NCI-H446 (cell line): ENCODE measurements around the gene NPHS1.

Source experiments
- DNase-seq, 2 experiments: peaks; one replicate each; lab custom pipeline; 2025; lab: John Stamatoyannopoulos, UW

The NPHS1 gene

DNA sequence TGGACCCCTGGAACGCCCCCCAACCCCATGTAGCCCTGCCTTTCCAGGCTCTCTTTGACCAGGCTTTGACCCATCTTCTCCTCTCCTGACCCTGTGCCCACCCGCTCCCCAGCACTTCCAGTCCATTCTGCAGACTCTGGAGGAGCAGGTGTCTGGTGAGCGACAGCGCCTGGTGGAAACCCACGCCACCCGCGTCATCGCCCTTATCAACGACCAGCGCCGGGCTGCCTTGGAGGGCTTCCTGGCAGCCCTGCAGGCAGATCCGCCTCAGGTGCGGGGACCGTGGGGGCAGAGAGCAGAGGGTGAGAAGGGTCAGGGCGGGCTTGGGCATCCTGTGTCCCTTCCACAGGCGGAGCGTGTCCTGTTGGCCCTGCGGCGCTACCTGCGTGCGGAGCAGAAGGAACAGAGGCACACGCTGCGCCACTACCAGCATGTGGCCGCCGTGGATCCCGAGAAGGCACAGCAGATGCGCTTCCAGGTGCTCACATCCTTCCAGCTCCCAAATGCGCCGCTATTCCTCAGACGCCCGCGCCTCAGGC lies 22.2 kb upstream of the NPHS1 start:
- DNase-seq, result no peak

DNA sequence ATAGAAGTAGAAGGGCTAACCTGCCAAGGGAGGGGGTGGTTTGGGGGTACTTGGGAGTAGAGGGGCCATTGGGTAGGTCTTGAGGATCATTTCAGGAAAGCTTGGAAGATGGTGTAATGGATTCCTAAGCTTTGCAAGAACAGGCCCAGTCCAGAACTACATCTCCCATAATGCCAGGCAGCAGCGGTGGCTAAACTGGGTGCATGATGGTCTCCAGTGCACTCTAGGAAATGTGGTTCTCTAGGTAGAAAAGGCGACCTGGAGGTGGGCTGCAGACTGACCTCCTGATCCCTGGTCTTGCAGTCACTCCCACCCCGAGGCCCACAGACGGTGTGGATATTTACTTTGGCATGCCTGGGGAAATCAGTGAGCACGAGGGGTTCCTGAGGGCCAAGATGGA lies 19.9 kb upstream of the NPHS1 start:
- DNase-seq, result no peak

DNA sequence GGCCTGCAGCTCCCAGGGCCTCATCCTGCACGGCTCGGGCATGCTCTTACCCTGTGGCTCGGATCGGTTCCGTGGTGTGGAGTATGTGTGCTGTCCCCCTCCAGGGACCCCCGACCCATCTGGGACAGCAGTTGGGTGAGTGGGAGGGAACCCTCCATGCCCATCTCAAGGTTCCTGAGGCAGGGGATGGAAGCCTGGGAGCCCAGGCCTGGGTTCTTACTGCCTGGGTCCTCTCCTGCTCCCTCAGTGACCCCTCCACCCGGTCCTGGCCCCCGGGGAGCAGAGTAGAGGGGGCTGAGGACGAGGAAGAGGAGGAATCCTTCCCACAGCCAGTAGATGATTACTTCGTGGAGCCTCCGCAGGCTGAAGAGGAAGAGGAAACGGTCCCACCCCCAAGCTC lies 19.3 kb upstream of the NPHS1 start:
- DNase-seq, result no peak

DNA sequence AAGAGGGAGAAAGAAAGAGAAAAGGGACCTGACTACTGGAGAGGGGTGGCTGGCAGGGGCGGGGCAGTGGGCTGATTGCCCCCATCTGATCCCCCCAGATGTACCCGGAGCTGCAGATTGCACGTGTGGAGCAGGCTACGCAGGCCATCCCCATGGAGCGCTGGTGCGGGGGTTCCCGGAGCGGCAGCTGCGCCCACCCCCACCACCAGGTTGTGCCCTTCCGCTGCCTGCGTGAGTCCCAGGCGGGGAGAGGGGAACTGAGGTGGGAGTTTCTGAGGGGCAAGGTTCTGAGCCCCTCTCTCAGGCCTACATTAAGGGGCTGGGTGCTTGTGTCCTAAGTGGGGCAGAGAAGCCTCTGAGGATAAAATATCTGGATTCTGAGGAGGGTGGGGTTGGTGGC lies 18.5 kb upstream of the NPHS1 start:
- no peak for DNase-seq

DNA sequence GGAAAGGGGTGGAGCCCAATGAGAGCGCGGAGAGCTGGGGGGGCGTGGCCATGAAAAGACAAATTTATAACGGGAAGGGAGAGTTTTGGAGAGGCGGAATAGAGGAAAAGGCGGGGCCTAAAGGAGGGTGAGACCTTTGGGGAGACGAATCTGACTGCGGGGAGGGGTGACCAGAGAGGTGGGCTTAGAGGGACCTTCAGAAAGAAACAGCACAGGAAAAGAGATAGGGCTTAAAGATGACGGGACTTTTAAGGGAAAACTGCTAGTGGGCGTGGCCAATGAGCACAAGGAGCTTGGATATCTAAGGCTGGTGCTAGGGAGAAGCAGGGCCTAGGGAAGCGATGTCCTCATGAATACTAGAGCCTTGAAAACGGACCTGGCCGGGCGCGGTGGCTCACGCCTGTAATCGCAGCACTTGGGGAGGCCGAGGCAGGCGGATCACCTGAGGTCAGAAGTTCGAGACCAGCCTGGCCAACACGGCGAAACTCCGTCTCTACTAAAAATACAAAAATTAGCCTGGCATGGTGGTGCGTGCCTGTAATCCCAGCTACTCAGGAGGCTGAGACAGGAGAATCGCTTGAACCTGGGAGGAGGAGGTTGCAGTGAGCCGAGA lies 17.9 kb upstream of the NPHS1 start:
- peak in 1 of 2 experiments; percentile 83 for DNase-seq

DNA sequence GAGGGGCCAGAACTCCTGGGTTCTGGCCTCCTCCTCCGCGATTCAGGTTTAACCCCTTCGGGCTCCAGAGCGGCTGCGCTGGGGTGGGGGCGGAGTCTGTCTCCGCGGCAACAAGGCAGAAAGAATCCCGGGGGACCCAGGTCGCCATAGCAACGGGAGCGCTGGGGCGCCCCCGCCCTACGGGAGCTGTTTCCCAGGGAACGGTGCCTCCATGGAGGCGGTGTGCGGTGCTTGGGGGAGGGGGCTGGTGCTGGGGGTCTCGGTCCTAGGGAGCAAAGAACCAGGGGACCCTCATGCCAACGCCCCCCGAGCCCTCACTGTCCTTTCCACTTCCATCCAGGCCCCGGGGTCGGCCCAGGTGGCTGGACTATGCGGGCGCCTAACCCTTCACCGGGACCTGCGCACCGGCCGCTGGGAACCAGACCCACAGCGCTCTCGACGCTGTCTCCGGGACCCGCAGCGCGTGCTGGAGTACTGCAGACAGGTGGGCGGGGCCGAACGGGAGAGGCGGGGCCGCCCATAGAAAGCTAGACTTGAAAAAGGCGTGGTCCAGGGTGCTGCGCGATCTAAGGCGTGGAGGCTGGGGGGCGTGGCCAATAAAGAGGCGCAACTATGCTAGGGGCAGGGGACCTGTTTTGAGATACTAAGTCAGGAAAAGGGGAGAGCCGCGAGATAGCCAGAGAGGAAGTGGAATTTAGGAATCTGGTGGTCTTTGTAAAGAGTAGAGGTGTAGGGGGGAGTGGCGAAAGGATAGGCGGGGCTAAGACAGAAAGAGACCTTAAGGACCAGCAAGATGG lies 17.2 kb upstream of the NPHS1 start:
- peak; percentile 89 to 92 for DNase-seq

DNA sequence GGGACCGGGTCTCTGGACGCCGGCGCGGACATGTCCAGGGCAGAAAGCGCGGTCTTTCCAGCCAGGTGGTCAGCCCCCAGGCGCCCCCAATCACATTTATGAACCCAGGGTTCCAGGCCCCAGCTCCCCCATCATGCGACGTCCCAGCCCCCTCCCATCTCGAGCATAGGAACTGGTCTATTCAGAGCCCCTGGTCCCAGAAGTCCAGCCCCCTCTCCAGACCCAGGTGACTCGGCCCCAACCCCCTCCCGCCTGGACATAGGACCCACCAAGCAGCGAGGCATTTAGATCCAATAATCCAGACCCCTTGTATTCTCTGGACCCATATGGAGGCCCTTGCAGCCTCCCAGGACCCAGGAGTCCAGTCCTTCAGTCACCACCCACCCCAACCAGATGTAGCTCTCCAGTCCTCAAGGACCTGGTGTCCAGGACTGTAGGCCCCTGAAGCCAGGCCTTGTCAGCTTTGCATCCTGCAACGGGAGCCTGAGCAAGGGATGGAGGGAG lies 16.6 kb upstream of the NPHS1 start:
- no peak for DNase-seq

DNA sequence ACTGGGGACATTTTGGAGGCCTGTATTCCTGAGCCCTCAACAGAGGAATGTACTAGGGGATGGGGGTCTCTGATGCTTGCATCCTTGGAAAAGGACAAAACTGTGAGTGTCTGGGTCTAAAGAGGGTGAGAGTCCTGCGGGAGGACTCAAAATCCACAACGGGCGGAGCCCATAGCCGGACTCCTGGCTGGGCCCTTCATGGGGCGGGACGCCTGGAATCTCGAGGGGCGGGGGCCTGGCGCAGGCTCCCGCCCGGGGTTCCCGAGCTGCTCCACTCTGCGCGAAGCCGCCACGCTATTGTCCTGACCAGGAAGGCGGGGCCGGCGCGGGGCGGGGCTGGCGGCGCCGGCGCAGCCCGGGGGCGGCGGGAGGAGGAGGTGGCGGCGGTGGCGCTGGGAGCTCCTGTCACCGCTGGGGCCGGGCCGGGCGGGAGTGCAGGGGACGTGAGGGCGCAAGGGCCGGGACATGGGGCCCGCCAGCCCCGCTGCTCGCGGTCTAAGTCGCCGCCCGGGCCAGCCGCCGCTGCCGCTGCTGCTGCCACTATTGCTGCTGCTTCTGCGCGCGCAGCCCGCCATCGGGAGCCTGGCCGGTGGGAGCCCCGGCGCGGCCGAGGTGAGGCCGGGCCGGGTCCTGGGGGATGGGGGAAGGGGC lies 16.0 kb upstream of the NPHS1 start, which contains the start of gene APLP1:
Gene APLP1, plus strand, starts transcription at position 403 of the 651 bp plus-strand sequence. Its CDS starts 63 bp downstream, at position 466.
- DNase-seq, result peak in 1 of 2 experiments; percentile 80

DNA sequence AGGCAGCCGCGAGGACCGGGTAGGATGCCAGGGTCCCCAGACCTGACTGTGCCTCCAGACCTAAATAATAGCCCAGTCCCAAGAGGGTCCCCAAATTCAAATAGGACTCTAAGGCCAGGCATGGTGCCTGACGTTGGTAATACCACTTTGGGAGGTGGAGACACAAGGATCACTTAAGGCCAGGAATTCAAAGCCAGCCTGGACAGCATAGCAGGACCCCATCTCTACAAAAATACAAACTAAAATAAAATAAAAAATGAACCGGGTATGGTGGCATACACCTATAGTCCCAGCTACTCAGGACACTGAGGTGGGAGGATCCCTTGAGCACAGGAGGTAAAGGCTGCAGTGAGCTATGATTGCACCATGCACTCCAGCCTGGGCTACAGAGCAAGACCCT lies 10.7 kb upstream of the NPHS1 start:
- no peak for DNase-seq

DNA sequence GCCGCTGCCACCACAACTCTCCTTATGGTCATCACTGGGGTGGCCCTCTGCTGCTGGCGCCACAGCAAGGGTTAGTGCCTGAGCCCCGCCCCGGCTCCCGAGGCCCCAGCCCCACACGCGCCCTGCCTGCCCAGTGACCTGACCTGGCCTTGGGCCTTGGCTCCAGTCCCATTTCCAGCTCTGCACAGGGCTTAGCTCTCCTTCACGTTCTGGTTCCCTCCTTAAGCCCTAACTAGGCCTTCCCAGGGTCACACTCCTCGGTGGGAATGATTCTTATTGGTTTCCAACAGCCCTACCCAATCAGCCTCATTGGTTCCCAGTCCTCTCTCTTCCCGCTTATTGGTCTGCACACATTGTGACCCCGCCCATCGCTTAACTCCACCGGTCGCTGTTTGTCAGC lies 10.2 kb upstream of the NPHS1 start:
- DNase-seq, result no peak

DNA sequence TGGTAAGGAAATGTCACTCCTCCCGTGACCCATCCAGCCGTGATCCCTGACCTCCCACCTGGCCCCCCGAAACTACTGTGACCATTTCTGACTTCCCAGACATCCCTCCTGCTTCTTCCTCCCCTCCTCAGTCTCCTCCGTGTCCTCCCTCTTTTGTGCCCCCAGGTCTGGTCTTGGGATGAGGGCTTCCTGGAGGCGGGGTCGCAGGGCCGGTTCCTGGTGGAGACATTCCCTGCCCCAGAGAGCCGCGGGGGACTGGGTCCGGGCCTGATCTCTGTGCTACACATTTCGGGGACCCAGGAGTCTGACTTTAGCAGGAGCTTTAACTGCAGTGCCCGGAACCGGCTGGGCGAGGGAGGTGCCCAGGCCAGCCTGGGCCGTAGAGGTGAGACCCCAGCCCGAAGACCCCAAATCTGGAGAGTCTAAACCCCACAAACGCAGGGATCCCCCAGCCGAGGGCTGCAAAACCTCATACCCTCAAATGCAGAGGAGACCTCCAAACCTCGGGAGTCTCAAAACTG lies 9.4 kb upstream of the NPHS1 start:
- DNase-seq, result no peak

DNA sequence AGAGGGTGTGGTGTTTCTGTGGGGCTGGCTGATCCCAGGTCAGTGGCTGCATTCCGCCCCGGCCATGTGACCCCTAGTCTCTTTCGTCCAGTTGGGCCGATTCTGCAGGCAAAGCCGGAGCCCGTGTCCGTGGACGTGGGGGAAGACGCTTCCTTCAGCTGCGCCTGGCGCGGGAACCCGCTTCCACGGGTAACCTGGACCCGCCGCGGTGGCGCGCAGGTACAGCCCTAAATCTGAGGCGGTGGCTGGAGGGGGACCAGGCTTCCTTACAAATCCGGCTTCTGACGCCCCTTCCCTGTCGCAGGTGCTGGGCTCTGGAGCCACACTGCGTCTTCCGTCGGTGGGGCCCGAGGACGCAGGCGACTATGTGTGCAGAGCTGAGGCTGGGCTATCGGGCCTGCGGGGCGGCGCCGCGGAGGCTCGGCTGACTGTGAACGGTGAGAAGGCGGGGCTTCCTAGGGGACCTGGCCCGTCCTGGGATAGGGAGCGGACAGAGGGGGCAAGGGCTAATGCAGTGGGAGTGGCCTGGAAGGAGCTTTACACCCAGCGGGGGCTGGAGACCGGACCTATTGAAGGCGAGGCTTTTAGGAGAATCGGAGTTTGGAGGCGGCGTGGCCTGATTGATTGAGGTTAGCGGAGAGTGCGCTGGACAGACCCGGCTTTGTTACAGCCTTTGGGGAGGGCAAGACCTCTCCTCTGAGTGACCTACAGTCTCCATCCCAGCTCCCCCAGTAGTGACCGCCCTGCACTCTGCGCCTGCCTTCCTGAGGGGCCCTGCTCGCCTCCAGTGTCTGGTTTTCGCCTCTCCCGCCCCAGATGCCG lies 8.7 kb upstream of the NPHS1 start:
- no peak for DNase-seq

DNA sequence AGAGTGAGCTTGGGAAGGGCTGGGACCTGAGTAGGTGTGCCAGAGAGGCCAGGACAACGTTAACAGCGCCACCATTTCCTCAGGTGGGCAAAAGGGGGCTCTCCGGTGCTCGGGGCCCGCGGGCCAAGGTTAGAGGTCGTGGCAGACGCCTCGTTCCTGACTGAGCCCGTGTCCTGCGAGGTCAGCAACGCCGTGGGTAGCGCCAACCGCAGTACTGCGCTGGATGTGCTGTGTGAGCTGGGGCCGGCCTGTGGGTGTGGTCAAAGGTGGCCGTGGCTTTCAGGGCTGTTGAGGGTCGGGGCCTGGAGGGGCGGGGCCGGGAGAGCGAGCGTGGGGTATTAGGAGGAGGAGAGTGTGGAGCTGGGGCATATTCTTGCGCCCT lies 8.1 kb upstream of the NPHS1 start:
- no peak for DNase-seq

DNA sequence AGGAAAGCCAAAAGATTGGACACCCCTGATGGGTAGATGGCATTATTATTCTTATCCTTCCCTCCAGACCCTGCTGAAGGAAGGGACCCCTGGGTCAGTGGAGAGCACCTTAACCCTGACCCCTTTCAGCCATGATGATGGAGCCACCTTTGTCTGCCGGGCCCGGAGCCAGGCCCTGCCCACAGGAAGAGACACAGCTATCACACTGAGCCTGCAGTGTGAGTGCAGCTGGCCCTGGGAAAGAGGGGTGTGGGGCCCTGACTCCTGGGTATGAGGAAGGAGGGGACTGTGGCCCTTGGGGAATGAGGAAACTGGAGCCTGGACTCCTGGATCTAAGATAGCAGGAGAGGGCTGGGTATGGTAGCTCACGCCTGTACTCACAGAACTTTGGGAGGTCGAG lies 7.1 kb upstream of the NPHS1 start:
- DNase-seq, result no peak

DNA sequence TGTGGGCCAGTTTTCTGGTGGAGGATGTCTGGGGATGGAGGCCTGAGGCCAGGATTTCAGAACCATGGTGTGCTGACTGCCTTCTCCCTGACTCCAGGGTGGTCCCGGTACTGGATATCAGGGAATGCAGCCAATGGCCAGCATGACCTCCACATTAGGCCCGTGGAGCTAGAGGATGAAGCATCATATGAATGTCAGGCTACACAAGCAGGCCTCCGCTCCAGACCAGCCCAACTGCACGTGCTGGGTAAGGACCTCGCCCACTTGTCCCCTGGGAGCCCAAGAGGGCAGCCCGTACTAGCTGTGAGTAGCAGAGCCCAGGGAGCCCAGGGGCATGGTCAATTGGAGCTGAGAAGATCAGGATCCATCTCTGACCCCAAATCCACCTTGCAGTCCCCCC lies 6.0 kb upstream of the NPHS1 start:
- no peak for DNase-seq

DNA sequence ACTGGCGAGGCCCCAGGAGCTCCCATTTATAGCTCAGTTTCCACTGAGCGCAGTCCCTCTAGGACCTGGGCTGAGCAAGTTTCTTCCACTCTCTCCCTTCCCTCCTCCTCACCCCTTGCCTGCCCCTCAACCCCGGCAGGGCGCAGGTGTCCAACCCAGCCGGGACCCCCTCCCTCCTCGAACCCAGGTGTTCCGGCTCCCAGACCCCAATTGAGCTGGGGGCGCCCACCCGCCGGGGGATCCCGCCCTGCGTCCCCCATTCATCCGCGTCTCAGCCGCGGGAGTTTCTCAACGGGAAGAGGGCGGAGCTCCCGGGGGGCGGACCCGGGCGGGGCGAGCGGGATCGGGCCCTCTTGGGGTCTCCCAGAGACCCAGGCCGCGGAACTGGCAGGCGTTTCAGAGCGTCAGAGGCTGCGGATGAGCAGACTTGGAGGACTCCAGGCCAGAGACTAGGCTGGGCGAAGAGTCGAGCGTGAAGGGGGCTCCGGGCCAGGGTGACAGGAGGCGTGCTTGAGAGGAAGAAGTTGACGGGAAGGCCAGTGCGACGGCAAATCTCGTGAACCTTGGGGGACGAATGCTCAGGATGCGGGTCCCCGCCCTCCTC lies 4.3 kb upstream of the NPHS1 start, which contains the start of gene KIRREL2:
Gene KIRREL2, plus strand, starts transcription at position 366 of the 604 bp plus-strand sequence. Its CDS starts 209 bp downstream, at position 575.
- DNase-seq, result no peak

DNA sequence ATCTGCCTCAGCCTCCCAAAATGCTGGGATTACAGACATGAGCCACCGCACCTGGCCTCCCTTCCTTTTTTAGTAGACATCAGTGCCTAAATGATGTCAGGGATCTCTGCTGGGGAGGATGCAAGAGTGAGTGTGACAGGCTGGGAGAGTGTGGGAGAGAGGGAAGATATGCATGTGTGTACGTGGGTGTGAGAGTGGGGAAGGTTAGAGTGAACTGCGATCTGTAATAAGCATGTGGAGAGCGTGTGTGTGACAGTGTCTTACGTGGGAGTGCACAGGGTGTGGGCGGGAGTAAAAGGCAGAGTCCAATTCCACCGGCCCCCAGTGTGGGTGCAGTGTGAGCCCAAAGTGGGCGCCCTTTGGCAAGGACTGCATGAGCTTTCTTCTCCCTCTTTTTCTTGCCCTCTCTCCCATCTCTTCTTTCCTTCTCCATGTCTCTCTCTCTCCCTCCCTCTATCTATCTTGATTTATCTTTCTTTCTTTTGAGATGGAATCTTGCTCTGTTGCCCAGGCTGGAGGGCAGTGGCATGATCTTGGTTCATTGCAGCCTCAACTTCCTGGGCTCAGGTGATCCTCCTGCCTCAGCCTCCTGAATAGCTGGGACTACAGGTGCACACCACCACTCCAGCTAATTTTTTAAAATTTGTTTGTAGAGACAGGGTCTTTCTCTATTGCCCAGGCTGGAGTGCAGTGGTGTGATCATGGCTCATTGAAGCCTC lies 893 bp upstream of the NPHS1 start:
- DNase-seq, result no peak

DNA sequence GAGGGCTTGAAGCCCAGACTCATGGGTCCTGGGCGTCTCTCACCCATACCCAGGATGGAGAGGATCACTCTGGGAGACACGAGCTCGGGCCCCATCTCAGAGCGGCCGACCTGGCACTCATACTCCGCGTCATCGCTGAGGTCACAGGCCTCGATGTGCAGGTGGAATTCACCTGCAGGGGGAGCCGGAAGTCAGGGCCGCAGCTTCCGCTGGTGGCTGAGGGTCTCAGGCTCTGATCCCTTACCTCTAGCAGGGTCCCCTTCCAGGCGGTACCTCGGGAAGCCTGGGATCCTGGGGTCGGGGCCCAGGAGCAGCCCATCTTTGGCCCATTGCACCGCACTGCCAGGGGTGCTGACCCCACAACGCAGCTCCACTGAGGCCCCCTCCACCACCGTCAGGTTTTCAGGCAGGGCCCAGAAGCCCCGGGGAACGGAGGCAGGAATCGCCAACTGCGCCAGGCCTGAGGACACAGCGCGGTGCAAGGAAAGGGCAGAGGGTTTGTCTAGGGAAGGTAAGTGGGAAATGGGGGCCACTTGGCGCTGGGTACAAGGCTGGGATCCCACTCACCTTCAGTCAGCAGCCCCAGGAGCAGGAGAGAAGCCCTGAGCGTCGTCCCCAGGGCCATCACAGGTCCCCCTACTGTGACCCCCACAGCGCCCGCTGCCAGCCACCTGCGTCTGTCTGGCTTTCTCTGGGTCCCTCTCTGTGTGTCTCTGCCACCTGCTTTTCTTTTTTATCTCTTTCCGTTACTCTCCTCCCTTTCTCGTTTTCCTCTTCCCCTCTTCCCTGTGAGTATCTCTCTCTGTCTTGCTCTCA lies 883 bp downstream of the NPHS1 start:
- DNase-seq, result no peak

DNA sequence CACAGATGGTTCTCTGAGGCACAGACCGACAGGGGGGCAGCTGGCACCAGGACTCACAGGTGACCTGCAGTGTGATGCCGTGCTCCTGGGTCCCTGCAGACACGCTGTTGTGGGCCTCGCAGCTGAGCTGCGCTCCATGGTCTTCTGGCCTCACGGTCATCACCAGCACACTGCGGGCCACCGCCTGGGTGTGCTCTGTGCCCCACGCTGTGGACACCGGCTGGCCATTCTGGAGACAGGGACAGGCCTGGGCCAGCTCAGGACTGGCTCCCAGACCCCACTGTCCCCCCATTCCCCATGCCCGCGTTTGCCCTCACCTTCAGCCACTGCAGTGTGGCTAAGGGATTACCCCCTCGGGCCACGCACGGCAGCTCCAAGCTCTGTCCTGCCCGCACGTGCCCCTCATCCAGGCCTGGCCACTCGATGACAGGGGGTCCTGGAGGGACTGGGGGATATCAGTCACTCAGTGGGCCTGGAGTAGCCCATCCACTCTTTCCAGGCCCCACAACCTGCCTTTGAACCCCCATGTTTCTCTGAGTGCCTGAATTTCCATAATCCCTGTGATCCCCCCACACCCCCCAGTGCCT lies 3.3 kb downstream of the NPHS1 start:
- DNase-seq, result no peak
